OCI-LY1 (cell line): ENCODE data around the gene C20orf96.
A peak's percentile ranks its signal among the peaks of the same experiment; 100 is the strongest.

Source experiments
- H2AFZ ChIP-seq: fragments of 200-600 bp; sonication (generic), shearing (Covaris generic); 2 replicates; pipeline ENCODE4 v1.6.0; 2014; ENCODE audit warnings: antibody characterized with exemption, mild to moderate bottlenecking, low read length
- H3F3A ChIP-seq: fragments of 200-600 bp; sonication (generic), shearing (Covaris generic); 2 replicates; pipeline ENCODE4 v1.6.0; 2014; ENCODE audit warnings: mild to moderate bottlenecking, antibody characterized with exemption, low read length, moderate library complexity; ENCODE audit not compliant: insufficient read depth
- H3K27ac ChIP-seq: fragments of 200-600 bp; sonication (generic); 2 replicates; pipeline ENCODE4 v1.5.1; 2014; ENCODE audit warnings: low read length, mixed run types, mild to moderate bottlenecking, low read depth; ENCODE audit not compliant: poor library complexity, severe bottlenecking
- H3K27me3 ChIP-seq: fragments of 200-600 bp; sonication (generic); 2 replicates; pipeline ENCODE4 v1.6.0; 2014; ENCODE audit warnings: antibody characterized with exemption, mild to moderate bottlenecking, low read length, moderate library complexity; ENCODE audit not compliant: insufficient read depth
- H3K36me3 ChIP-seq: fragments of 200-600 bp; sonication (generic); 2 replicates; pipeline ENCODE4 v1.6.1; 2014; ENCODE audit warnings: mild to moderate bottlenecking, antibody characterized with exemption, low read length, moderate library complexity, mixed read lengths; ENCODE audit not compliant: insufficient read depth
- H3K4me1 ChIP-seq: fragments of 200-600 bp; sonication (generic); 2 replicates; pipeline ENCODE4 v1.5.1; 2014; ENCODE audit warnings: mild to moderate bottlenecking, low read length, moderate library complexity; ENCODE audit not compliant: insufficient read depth, severe bottlenecking
- H3K4me2 ChIP-seq: fragments of 200-600 bp; sonication (generic), shearing (Covaris generic); 2 replicates; pipeline ENCODE4 v1.6.1; 2014; ENCODE audit warnings: low read length
- H3K4me3 ChIP-seq: fragments of 200-600 bp; sonication (generic); 2 replicates; pipeline ENCODE4 v1.5.1; 2014; ENCODE audit warnings: low read length, low read depth, mild to moderate bottlenecking, mixed read lengths; ENCODE audit not compliant: poor library complexity, severe bottlenecking
- H3K79me2 ChIP-seq: fragments of 200-600 bp; shearing (Covaris generic); 2 replicates; pipeline ENCODE4 v1.6.1; 2016; ENCODE audit warnings: mixed run types, low read length, mixed read lengths; ENCODE audit not compliant: insufficient read depth
- H3K9ac ChIP-seq: fragments of 200-600 bp; sonication (generic), shearing (Covaris generic); 2 replicates; pipeline ENCODE4 v1.6.1; 2014; ENCODE audit warnings: mild to moderate bottlenecking, low read length, mixed read lengths
- H3K9me2 ChIP-seq: fragments of 200-600 bp; sonication (generic), shearing (Covaris generic); 2 replicates; pipeline ENCODE4 v1.6.1; 2014; ENCODE audit warnings: low read depth, mild to moderate bottlenecking, low read length, mixed read lengths
- H3K9me3 ChIP-seq: fragments of 200-600 bp; shearing (Covaris generic); 2 replicates; pipeline ENCODE4 v1.6.1; 2014; ENCODE audit warnings: low read length, mixed read lengths
- H4K20me1 ChIP-seq: fragments of 200-600 bp; sonication (generic), shearing (Covaris generic); 2 replicates; pipeline ENCODE4 v1.6.0; 2016; ENCODE audit warnings: mild to moderate bottlenecking, low read length; ENCODE audit not compliant: insufficient read depth
- CTCF ChIP-seq: fragments of 200-600 bp; sonication (generic), shearing (Covaris generic); IDR thresholded peaks from 2 replicates; pipeline ENCODE4 v1.5.1; 2017; ENCODE audit warnings: mild to moderate bottlenecking, antibody characterized with exemption, low read length, moderate library complexity, mixed read lengths
- EZH2 ChIP-seq: fragments of 200-600 bp; sonication (generic), shearing (Covaris generic); IDR thresholded peaks from 2 replicates; pipeline ENCODE4 v1.8.0; 2017; ENCODE audit warnings: borderline replicate concordance, mixed run types, mild to moderate bottlenecking, antibody characterized with exemption, low read length, moderate library complexity, mixed read lengths

C20orf96 gene

GRCh38 chr20:270517-270916 is 20.0 kb downstream of the C20orf96 start:
- no peaks in the 10 kb centered on the region for H3K9me2 ChIP-seq
- H3K27ac ChIP-seq, result no peak overlapping the region
- no peaks in the 10 kb centered on the region for H3F3A ChIP-seq
- no peaks in the 10 kb centered on the region; the same call in 1 of the 2 replicates for H3K36me3 ChIP-seq
- H3K9ac ChIP-seq, result no peak overlapping the region
- no peaks in the 10 kb centered on the region for H3K9me3 ChIP-seq
- H4K20me1 ChIP-seq, result no peaks in the 10 kb centered on the region
- no peak overlapping the region for H3K4me3 ChIP-seq
- TF ChIP-seq EZH2 (no peak), CTCF (no peak)
- no peak overlapping the region for H2AFZ ChIP-seq
- H3K79me2 ChIP-seq, result no peaks in the 10 kb centered on the region
- no peak overlapping the region for H3K4me2 ChIP-seq
- peaks cover 7% of the 10 kb centered on the region for H3K4me1 ChIP-seq
- H3K27me3 ChIP-seq, result 0 out of 2 replicates have a peak, but pooled peaks cover 4% of the 10 kb centered on the region

DNA sequence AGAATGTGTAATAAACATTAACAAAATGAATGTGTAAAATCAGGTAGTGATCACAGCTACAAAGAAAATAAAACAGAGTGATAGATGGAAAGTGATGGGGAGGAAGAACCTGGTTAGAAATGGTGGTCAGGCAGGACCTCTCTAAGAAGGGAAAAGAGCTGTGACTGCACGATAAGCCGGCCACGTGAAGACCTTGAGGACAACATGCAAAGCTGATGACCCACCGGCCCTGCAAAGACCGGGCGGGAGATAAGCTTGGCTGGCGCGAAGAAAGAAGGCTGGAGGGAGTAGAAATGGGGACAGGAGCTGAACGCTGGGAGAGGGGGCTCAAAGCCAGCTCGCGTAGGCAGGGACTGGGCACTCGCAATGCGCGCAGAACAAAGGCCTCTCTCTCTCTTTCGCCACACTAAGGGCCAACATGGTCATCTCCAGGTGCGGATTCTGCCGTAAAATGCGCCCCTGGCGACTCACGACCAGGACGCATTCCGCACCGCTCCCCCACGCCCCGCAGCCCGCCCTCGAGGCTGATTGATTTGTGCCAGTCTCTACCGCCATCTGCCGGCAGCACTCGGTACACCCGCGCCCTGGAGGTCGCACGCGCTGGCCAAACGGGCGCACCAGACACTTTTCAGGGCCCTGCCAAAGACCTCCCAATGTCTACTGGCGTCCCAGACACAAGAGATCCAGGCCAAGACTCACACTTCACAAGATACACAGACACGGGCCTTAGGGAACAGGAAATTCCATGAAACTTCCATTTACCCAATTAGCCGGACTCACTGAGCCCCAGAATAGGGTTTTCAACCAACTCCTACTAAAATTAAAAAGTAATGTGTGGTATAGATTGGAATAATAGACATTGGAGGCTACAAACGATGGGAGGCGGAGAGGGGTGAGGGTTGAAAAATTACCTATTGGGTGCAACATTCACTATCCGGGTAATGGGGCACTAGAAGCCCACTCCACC is 23.7 kb downstream of the C20orf96 start:
- Histone ChIP-seq H4K20me1 (no peaks in the 10 kb centered on the region), H3K4me1 (peaks cover 7% of the 10 kb centered on the region), H3K4me3 (peak overlapping the region; percentile 54), H3K9me3 (no peaks in the 10 kb centered on the region), H3K4me2 (peak overlapping the region; percentile 68), H3K36me3 (no peaks in the 10 kb centered on the region), H3K9me2 (no peaks in the 10 kb centered on the region), H3K27me3 (0 out of 2 replicates have a peak, but pooled peaks cover 4% of the 10 kb centered on the region), H2AFZ (peak overlapping the region; percentile 76), H3K79me2 (no peaks in the 10 kb centered on the region), H3F3A (no peaks in the 10 kb centered on the region), H3K27ac (no peak overlapping the region), H3K9ac (peak overlapping the region; percentile 52; the same call in 1 of the 2 replicates)
- TF ChIP-seq CTCF (peak; percentile 95), EZH2 (no peak)

GRCh38 chr20:263701-264100 is 26.8 kb downstream of the C20orf96 start:
- Histone ChIP-seq H3K4me1 (peaks cover 7% of the 10 kb centered on the region), H3K36me3 (no peaks in the 10 kb centered on the region), H4K20me1 (no peaks in the 10 kb centered on the region), H3K4me2 (no peak overlapping the region), H3K9me3 (no peaks in the 10 kb centered on the region), H3K27ac (no peak overlapping the region), H3K27me3 (no peaks in the 10 kb centered on the region), H3K9ac (no peak overlapping the region), H3F3A (no peaks in the 10 kb centered on the region), H3K4me3 (no peak overlapping the region), H3K9me2 (no peaks in the 10 kb centered on the region), H3K79me2 (no peaks in the 10 kb centered on the region), H2AFZ (no peak overlapping the region)
- TF ChIP-seq EZH2 (no peak), CTCF (no peak)
